ENCODE measurements around the gene S100A5. TPM values are rescaled to one million over a fixed set of nuclear protein-coding genes. Genes with fewer than 3 reads are reported as not detected.

Gene S100A5
- total RNA-seq, 1 experiment from 2014 or later: not detected

DNA sequence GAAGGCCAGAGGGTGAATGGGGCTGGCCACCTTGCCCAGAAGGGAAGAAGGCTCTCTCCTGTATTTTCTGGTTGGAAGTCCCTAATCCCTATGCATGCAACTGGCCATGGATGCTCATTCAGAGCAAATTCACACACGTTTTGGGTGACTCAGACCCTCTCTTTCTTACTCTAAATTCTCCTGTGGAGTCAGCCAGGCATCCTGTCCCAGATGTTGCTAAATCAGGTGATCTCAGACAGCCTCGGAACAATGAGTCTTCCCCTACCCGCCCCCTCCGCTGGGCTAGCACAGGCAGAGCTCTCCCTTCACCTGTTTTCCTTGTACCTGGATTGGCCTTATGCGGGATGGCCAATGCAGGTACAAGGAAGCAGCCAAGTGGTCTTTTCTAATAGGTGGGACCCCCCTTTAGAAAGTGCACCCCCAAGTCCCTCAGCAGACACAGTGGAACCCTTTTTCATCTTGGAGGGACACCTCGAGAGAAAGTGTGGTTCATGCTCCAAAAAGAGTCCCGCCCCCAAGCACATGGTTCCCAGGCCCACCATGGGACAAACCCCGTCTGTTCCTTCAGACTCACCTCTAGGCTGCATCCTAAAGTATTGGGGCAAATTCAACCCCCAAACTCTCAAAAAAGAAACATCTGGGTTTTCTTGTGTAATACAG is 13.6 kb downstream of the S100A5 start:
- peak overlapping the region in 1 of 3 experiments; percentile 88; a peak in 2 of 7 replicates for H3K27ac Mint-ChIP-seq
- no peak overlapping the region for H2AFZ ChIP-seq (ENCODE audit: low read length)

More for the DNA sequence above, 13.6 kb downstream of the S100A5 start:
- 0 out of 7 replicates have a peak, but pooled peaks cover 0 to 2% (median 0%) of the 10 kb centered on the region in 3 experiments for H3K36me3 Mint-ChIP-seq (ENCODE audit: insufficient read depth in 1 of 3, low read depth in 3 of 3)
- H3K79me2 ChIP-seq (ENCODE audit: insufficient read depth, low read length): no peaks in the 10 kb centered on the region
- H3K9me3 ChIP-seq (ENCODE audit: control insufficient read depth, low read depth, low read length): no peaks in the 10 kb centered on the region
- H3K23me2 ChIP-seq (ENCODE audit: insufficient read length, low read depth, low read length, poor library complexity, severe bottlenecking): no peaks in the 10 kb centered on the region
- H3K4me1 ChIP-seq (ENCODE audit: insufficient read depth, low read length): peaks cover 6% of the 10 kb centered on the region; the same call in 1 of the 2 replicates
- H3K23ac ChIP-seq (ENCODE audit: insufficient read length, low read depth, low read length): no peak overlapping the region
- peaks cover 25 to 28% of the 10 kb centered on the region in 2 experiments for H3K4me1 Mint-ChIP-seq
- TF ChIP-seq, protein P1, sequence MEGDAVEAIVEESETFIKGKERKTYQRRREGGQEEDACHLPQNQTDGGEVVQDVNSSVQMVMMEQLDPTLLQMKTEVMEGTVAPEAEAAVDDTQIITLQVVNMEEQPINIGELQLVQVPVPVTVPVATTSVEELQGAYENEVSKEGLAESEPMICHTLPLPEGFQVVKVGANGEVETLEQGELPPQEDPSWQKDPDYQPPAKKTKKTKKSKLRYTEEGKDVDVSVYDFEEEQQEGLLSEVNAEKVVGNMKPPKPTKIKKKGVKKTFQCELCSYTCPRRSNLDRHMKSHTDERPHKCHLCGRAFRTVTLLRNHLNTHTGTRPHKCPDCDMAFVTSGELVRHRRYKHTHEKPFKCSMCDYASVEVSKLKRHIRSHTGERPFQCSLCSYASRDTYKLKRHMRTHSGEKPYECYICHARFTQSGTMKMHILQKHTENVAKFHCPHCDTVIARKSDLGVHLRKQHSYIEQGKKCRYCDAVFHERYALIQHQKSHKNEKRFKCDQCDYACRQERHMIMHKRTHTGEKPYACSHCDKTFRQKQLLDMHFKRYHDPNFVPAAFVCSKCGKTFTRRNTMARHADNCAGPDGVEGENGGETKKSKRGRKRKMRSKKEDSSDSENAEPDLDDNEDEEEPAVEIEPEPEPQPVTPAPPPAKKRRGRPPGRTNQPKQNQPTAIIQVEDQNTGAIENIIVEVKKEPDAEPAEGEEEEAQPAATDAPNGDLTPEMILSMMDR (conservative IDR thresholded peaks at IDR 0.05): no peak
- no CpG with 5 or more reads among the region's 8 CpGs for WGBS (ENCODE audit: extremely low coverage, insufficient read length, low lambda C conversion rate)
- H3K9me3 Mint-ChIP-seq: peaks cover 2 to 3% of the 10 kb centered on the region in 2 experiments; a peak in 2 of 5 replicates
- no peak overlapping the region for H2BK120ac ChIP-seq (ENCODE audit: low read depth, low read length, poor library complexity, severe bottlenecking)
- no peaks in the 10 kb centered on the region for H4K20me1 ChIP-seq (ENCODE audit: control insufficient read depth, insufficient read depth, insufficient read length)
- H2AK5ac ChIP-seq (ENCODE audit: insufficient read length, low read length): no peak overlapping the region
- H2BK5ac ChIP-seq (ENCODE audit: insufficient read length, low read length): no peak overlapping the region
- peak; percentile 71 for DNase-seq
- H3K18ac ChIP-seq (ENCODE audit: insufficient read length, low read depth, low read length): no peak overlapping the region
- H2BK12ac ChIP-seq (ENCODE audit: insufficient read length, low read depth, low read length): no peak overlapping the region
- no peak overlapping the region for H4K91ac ChIP-seq (ENCODE audit: insufficient read length, low read depth, low read length)
- H4K8ac ChIP-seq (replicated peaks; ENCODE audit: insufficient read length, low read depth, low read length): no peak overlapping the region
- no peak overlapping the region for H3K56ac ChIP-seq (ENCODE audit: insufficient read length, low read depth, low read length)
- H3K27ac ChIP-seq (ENCODE audit: insufficient read length, low read depth, low read length): no peak overlapping the region
- H4K5ac ChIP-seq (ENCODE audit: insufficient read length, low read depth, low read length): no peak overlapping the region
- no peak overlapping the region for H3K14ac ChIP-seq (ENCODE audit: insufficient read depth, low read length)
- peaks cover 9% of the 10 kb centered on the region for H3K27me3 Mint-ChIP-seq (ENCODE audit: low read depth)
- no peak overlapping the region for H2BK15ac ChIP-seq (ENCODE audit: low read depth, low read length)
- no peak overlapping the region for H3K4me3 Mint-ChIP-seq
- H2BK20ac ChIP-seq (ENCODE audit: low read depth, low read length, poor library complexity, severe bottlenecking): no peak overlapping the region
- no peaks in the 10 kb centered on the region for H3K79me1 ChIP-seq (ENCODE audit: insufficient read depth, low read depth, low read length, poor library complexity, severe bottlenecking)
- H3K27me3 ChIP-seq (ENCODE audit: insufficient read depth, low read length): no peaks in the 10 kb centered on the region
- H3K4ac ChIP-seq (ENCODE audit: low read depth, low read length): no peak overlapping the region
- H3K9ac ChIP-seq (ENCODE audit: extremely low read depth, insufficient read length, low read length): no peak overlapping the region
- no peak overlapping the region for H3K4me2 ChIP-seq (ENCODE audit: insufficient read depth, insufficient read length, low read length)
- no peak overlapping the region for H3T11ph ChIP-seq (ENCODE audit: low read length)
